HCT116 (cell line): Measurements from ENCODE around the gene ACSL3. TPM values are rescaled to one million over a fixed set of nuclear protein-coding genes. Genes with fewer than 3 reads are reported as not detected.

Experiments
- ATAC-seq: fragments of 200-7000 bp; cut with Tn5 transposase; 2 replicates; pipeline ENCODE4 v1.9.1; 2020; ENCODE audit warnings: mild to moderate bottlenecking, moderate library complexity
- BruUV-seq: library from RNA; stranded (reverse); fragments of 400-500 nt; replicated peaks from 2 replicates; lab custom pipeline; 2021; lab: Mats Ljungman, UMichigan
- CTCF ChIA-PET: fragments of 300-600 bp; sonication (Branson Sonifier 250); formaldehyde crosslinking; loops from one replicate; lab custom pipeline; 2021; ENCODE audit warnings: antibody characterized with exemption; lab: Charles Lee
- POLR2A ChIA-PET: fragments of 300-600, 350-600 bp; sonication (Branson Sonifier 250); formaldehyde crosslinking; loops from one replicate; lab custom pipeline; 2021; ENCODE audit warnings: antibody characterized with exemption; lab: Charles Lee
- RAD21 ChIA-PET, 2 experiments: fragments of 300-600 bp; sonication (Branson Sonifier 250); formaldehyde crosslinking; loops; one replicate each; lab custom pipeline; 2023; ENCODE audit warnings: low total read pairs in 2 of 2; ENCODE audit not compliant: uncharacterized antibody in 2 of 2, unreplicated experiment in 2 of 2, low non-redundant PET in 1 of 2; lab: Charles Lee
- DNase-seq: peaks from one replicate; pipeline ENCODE4 v3.0.0-alpha.2; 2010; ENCODE audit warnings: low read depth, low spot score
- H2AFZ ChIP-seq: fragments of 200-600 bp; shearing (Covaris generic), sonication (generic); 2 replicates; pipeline ENCODE4 v1.6.1; 2017; ENCODE audit warnings: low read depth, mixed run types, mixed read lengths, antibody characterized with exemption, low read length; ENCODE audit not compliant: poor library complexity, severe bottlenecking
- H3K27ac ChIP-seq: 2 replicates; pipeline ENCODE4 v1.5.1; 2012; ENCODE audit warnings: low read depth, low read length
- H3K27me3 ChIP-seq: fragments of 200-600 bp; sonication (generic); 2 replicates; pipeline ENCODE4 v1.6.1; 2016; ENCODE audit warnings: mixed run types, low read length, mixed read lengths; ENCODE audit not compliant: insufficient read depth
- H3K36me3 ChIP-seq, 2 experiments: fragments of 200-500 bp in 1 of 2; fragments of 200-600 bp in 1 of 2; sonication (Bioruptor generic) in 1 of 2; sonication (generic) in 1 of 2; 2 replicates each; pipeline versions ENCODE4 v1.5.1 to v1.6.1; 2014 to 2016; ENCODE audit warnings: low read length in 2 of 2, inconsistent platforms in 1 of 2, mixed read lengths in 1 of 2, mixed run types in 1 of 2; ENCODE audit not compliant: insufficient read depth in 2 of 2, control insufficient read depth in 1 of 2
- H3K4me1 ChIP-seq, 2 experiments: fragments of 200-600 bp in 1 of 2; sonication (generic) in 1 of 2; 2 replicates each; pipeline versions ENCODE4 v1.5.1 to v1.6.1; 2012 to 2017; ENCODE audit warnings: low read length in 2 of 2, inconsistent platforms in 1 of 2, mild to moderate bottlenecking in 1 of 2, mixed read lengths in 1 of 2, mixed run types in 1 of 2, moderate library complexity in 1 of 2; ENCODE audit not compliant: insufficient read depth in 2 of 2, control insufficient read depth in 1 of 2
- H3K4me2 ChIP-seq: fragments of 200-600 bp; sonication (generic); 2 replicates; pipeline ENCODE4 v1.6.1; 2017; ENCODE audit warnings: mixed run types, low read length, mixed read lengths
- H3K4me3 ChIP-seq, 2 experiments: fragments of 200-600 bp in 1 of 2; sonication (generic) in 1 of 2; replicated peaks in 1 of 2; 2 replicates each; pipeline ENCODE4 v1.5.1; 2011 to 2016; ENCODE audit warnings: low read length in 2 of 2, control low read depth in 1 of 2, low read depth in 1 of 2, mild to moderate bottlenecking in 1 of 2, mixed read lengths in 1 of 2, mixed run types in 1 of 2
- H3K79me2 ChIP-seq: fragments of 200-600 bp; sonication (generic); 2 replicates; pipeline ENCODE4 v1.6.1; 2017; ENCODE audit warnings: mild to moderate bottlenecking, mixed run types, low read length, moderate library complexity, mixed read lengths; ENCODE audit not compliant: insufficient read depth
- H3K9ac ChIP-seq: fragments of 200-600 bp; sonication (generic); 2 replicates; pipeline ENCODE4 v1.6.1; 2016; ENCODE audit warnings: low read length, mixed read lengths
- H3K9me2 ChIP-seq: fragments of 200-600 bp; sonication (generic), shearing (Covaris generic); 2 replicates; pipeline ENCODE4 v1.6.1; 2017; ENCODE audit warnings: mixed run types, mild to moderate bottlenecking, moderate library complexity; ENCODE audit not compliant: insufficient read depth
- H3K9me3 ChIP-seq, 2 experiments: fragments of 200-500 bp in 1 of 2; fragments of 200-600 bp in 1 of 2; sonication (Bioruptor generic) in 1 of 2; sonication (generic) in 1 of 2; 2 replicates each; pipeline ENCODE4 v1.6.1; 2014 to 2017; ENCODE audit warnings: low read length in 2 of 2, mixed read lengths in 2 of 2, inconsistent platforms in 1 of 2, low read depth in 1 of 2, mild to moderate bottlenecking in 1 of 2, mixed run types in 1 of 2, moderate library complexity in 1 of 2; ENCODE audit not compliant: control insufficient read depth in 1 of 2, insufficient read depth in 1 of 2
- H4K20me1 ChIP-seq: fragments of 200-600 bp; sonication (generic), shearing (Covaris generic); 2 replicates; pipeline ENCODE4 v1.6.1; 2017; ENCODE audit warnings: mixed run types, mild to moderate bottlenecking, moderate library complexity; ENCODE audit not compliant: insufficient read depth
- CBX3 ChIP-seq: IDR thresholded peaks from 2 replicates; pipeline ENCODE4 v1.6.1; 2012; ENCODE audit warnings: low read depth
- CEBPB ChIP-seq: IDR thresholded peaks from 2 replicates; pipeline ENCODE4 v1.6.1; 2012; ENCODE audit warnings: low read depth
- CTCF ChIP-seq, 3 experiments: fragments of 200-600 bp in 1 of 3; sonication (generic) in 1 of 3; IDR thresholded peaks in 2 of 3; conservative IDR thresholded peaks in 1 of 3; 2 replicates each; pipeline ENCODE4 v1.5.1; 2012 to 2017; ENCODE audit warnings: low read depth in 2 of 3, low read length in 2 of 3, antibody characterized with exemption in 1 of 3, borderline replicate concordance in 1 of 3, control low read depth in 1 of 3, mild to moderate bottlenecking in 1 of 3, mixed read lengths in 1 of 3, mixed run types in 1 of 3, moderate library complexity in 1 of 3; ENCODE audit not compliant: insufficient read depth in 1 of 3
- ELF1 ChIP-seq: IDR thresholded peaks from 2 replicates; pipeline ENCODE4 v1.6.1; 2012; ENCODE audit warnings: low read depth, borderline replicate concordance
- EZH2 ChIP-seq: fragments of 200-600 bp; sonication (generic); IDR thresholded peaks from 2 replicates; pipeline ENCODE4 v1.6.1; 2017; ENCODE audit warnings: antibody characterized with exemption, mixed run types
- EZH2phosphoT487 ChIP-seq: fragments of 200-600 bp; IDR thresholded peaks from 2 replicates; pipeline ENCODE4 v1.6.1; 2018; ENCODE audit warnings: antibody characterized with exemption, borderline replicate concordance
- FOSL1 ChIP-seq: IDR thresholded peaks from 2 replicates; pipeline ENCODE4 v1.6.1; 2012; ENCODE audit warnings: low read depth
- JUND ChIP-seq: IDR thresholded peaks from 2 replicates; pipeline ENCODE4 v1.6.1; 2012
- POLR2AphosphoS5 ChIP-seq: IDR thresholded peaks from 2 replicates; pipeline ENCODE4 v1.6.1; 2011; ENCODE audit warnings: mild to moderate bottlenecking, low read depth, low read length, moderate library complexity
- SIN3A ChIP-seq: IDR thresholded peaks from 2 replicates; pipeline ENCODE4 v1.6.1; 2012; ENCODE audit warnings: low read depth
- SP1 ChIP-seq: IDR thresholded peaks from 2 replicates; pipeline ENCODE4 v1.6.1; 2012; ENCODE audit warnings: low read depth
- SRF ChIP-seq: IDR thresholded peaks from 2 replicates; pipeline ENCODE4 v1.6.1; 2012; ENCODE audit warnings: low read depth
- TCF7L2 ChIP-seq: IDR thresholded peaks from 2 replicates; pipeline ENCODE4 v1.7.0; 2011; ENCODE audit warnings: borderline replicate concordance, inconsistent platforms; ENCODE audit not compliant: insufficient read depth, insufficient read length; ENCODE audit errors: extremely low read depth
- YY1 ChIP-seq: IDR thresholded peaks from 2 replicates; pipeline ENCODE4 v1.6.1; 2011; ENCODE audit warnings: low read length, low read depth, moderate library complexity, mild to moderate bottlenecking; ENCODE audit not compliant: insufficient replicate concordance; ENCODE audit errors: extremely low read depth
- ZFX ChIP-seq: fragments of 450-650 bp; IDR thresholded peaks from 2 replicates; pipeline ENCODE4 v1.6.1; 2017
- intact Hi-C: fragments of 100-400 bp; cut with micrococcal nuclease; formaldehyde crosslinking; loops from 2 replicates; pipeline ENCODE4 v1.10.0; 2022
- total RNA-seq: library from RNA; stranded (reverse); gene quantifications from one replicate; pipeline ENCODE4 v1.2.1, GENCODE V29; 2021; ENCODE audit not compliant: unreplicated experiment
- TF ChIP-seq, protein P1 (sequence below): IDR thresholded peaks from 2 replicates; pipeline ENCODE4 v1.6.1; 2011; ENCODE audit warnings: mild to moderate bottlenecking, low read length, moderate library complexity; ENCODE audit not compliant: insufficient replicate concordance; ENCODE audit errors: extremely low read depth
- TF ChIP-seq, protein P2 (sequence below): IDR thresholded peaks from 2 replicates; pipeline ENCODE4 v1.6.1; 2012
- TF ChIP-seq, protein P3 (sequence below): IDR thresholded peaks from 2 replicates; pipeline ENCODE4 v1.6.1; 2012; ENCODE audit warnings: low read depth

The ACSL3 gene
- total RNA-seq, 1 experiment from 2014 or later, result 142 TPM

- H3K27me3 ChIP-seq, result no peaks in the 10 kb centered on the region
- H3K9ac ChIP-seq, result no peak overlapping the region
- DNase-seq (no peak), ATAC-seq (no peak)
- intact Hi-C loops, result no loop called here
- H3K79me2 ChIP-seq, result no peaks in the 10 kb centered on the region
- H3K36me3 ChIP-seq, result peaks cover 0 to 3% of the 10 kb centered on the region in 2 experiments; a peak in 1 of 4 replicates
- POLR2A ChIA-PET, result interaction anchor here (0.6 kb wide), 1 partner anchor 270 kb away, joined by 4 read pairs; no protein-coding TSS in a partner anchor
- TF ChIP-seq TCF7L2 (no peak), CTCF (IDR thresholded peaks at IDR 0.05 in 2 of 3, conservative IDR thresholded peaks at IDR 0.05 in 1 of 3; ENCODE audit: borderline replicate concordance in 1 of 3, insufficient read depth in 1 of 3, low read depth in 2 of 3, low read length in 2 of 3) (no peak), CBX3 (no peak), EZH2 (no peak), ELF1 (no peak), EZH2phosphoT487 (no peak), ZFX (no peak), YY1 (no peak), POLR2AphosphoS5 (no peak), JUND (no peak), SRF (no peak), CEBPB (no peak), FOSL1 (no peak), SP1 (no peak), SIN3A (no peak)
- TF ChIP-seq, protein P1, sequence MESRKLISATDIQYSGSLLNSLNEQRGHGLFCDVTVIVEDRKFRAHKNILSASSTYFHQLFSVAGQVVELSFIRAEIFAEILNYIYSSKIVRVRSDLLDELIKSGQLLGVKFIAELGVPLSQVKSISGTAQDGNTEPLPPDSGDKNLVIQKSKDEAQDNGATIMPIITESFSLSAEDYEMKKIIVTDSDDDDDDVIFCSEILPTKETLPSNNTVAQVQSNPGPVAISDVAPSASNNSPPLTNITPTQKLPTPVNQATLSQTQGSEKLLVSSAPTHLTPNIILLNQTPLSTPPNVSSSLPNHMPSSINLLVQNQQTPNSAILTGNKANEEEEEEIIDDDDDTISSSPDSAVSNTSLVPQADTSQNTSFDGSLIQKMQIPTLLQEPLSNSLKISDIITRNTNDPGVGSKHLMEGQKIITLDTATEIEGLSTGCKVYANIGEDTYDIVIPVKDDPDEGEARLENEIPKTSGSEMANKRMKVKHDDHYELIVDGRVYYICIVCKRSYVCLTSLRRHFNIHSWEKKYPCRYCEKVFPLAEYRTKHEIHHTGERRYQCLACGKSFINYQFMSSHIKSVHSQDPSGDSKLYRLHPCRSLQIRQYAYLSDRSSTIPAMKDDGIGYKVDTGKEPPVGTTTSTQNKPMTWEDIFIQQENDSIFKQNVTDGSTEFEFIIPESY, result no peak
- TF ChIP-seq, protein P2, sequence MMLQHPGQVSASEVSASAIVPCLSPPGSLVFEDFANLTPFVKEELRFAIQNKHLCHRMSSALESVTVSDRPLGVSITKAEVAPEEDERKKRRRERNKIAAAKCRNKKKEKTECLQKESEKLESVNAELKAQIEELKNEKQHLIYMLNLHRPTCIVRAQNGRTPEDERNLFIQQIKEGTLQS, result no peak
- TF ChIP-seq, protein P3, sequence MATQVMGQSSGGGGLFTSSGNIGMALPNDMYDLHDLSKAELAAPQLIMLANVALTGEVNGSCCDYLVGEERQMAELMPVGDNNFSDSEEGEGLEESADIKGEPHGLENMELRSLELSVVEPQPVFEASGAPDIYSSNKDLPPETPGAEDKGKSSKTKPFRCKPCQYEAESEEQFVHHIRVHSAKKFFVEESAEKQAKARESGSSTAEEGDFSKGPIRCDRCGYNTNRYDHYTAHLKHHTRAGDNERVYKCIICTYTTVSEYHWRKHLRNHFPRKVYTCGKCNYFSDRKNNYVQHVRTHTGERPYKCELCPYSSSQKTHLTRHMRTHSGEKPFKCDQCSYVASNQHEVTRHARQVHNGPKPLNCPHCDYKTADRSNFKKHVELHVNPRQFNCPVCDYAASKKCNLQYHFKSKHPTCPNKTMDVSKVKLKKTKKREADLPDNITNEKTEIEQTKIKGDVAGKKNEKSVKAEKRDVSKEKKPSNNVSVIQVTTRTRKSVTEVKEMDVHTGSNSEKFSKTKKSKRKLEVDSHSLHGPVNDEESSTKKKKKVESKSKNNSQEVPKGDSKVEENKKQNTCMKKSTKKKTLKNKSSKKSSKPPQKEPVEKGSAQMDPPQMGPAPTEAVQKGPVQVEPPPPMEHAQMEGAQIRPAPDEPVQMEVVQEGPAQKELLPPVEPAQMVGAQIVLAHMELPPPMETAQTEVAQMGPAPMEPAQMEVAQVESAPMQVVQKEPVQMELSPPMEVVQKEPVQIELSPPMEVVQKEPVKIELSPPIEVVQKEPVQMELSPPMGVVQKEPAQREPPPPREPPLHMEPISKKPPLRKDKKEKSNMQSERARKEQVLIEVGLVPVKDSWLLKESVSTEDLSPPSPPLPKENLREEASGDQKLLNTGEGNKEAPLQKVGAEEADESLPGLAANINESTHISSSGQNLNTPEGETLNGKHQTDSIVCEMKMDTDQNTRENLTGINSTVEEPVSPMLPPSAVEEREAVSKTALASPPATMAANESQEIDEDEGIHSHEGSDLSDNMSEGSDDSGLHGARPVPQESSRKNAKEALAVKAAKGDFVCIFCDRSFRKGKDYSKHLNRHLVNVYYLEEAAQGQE, result no peak
- H3K9me3 ChIP-seq, result no peaks in the 10 kb centered on the region
- RAD21 ChIA-PET, result no interaction called here
- H4K20me1 ChIP-seq, result no peaks in the 10 kb centered on the region
- no peak overlapping the region for H3K27ac ChIP-seq
- no peak overlapping the region for H3K4me2 ChIP-seq
- CTCF ChIA-PET, result no interaction called here
- no TSS peak for BruUV-seq
- no peaks in the 10 kb centered on the region for H3K9me2 ChIP-seq
- H3K4me3 ChIP-seq, result no peak overlapping the region
- no peak overlapping the region for H2AFZ ChIP-seq
- H3K4me1 ChIP-seq, result 0 out of 4 replicates have a peak, but pooled peaks cover 3 to 7% of the 10 kb centered on the region in 2 experiments
These were observed 84.3 kb downstream of the ACSL3 start for GRCh38 chr2:222944971-222945740.
